RWPE1 (cell line): Measurements from ENCODE around the gene MARS2.

ENCODE experiments used
- CTCF ChIA-PET: fragments of 350-600 bp; sonication (Branson Sonifier 250); formaldehyde crosslinking; extraction: SDS; loops from one replicate; lab custom pipeline; 2021; lab: Yijun Ruan, JAX
- POLR2A ChIA-PET: fragments of 400-600 bp; formaldehyde crosslinking; extraction: SDS; loops from one replicate; lab custom pipeline; 2020; ENCODE audit warnings: antibody characterized with exemption; ENCODE audit not compliant: low non-redundant PET; lab: Yijun Ruan, JAX
- DNase-seq: peaks from one replicate; pipeline ENCODE4 v3.0.0; 2012; ENCODE audit warnings: low spot score
- H3K27ac ChIP-seq: fragments of 450-650 bp; 2 replicates; pipeline ENCODE4 v1.5.1; 2017
- TF ChIP-seq, protein P1 (sequence below): fragments of 450-650 bp; conservative IDR thresholded peaks from 2 replicates; pipeline ENCODE4 v1.5.1; 2017; ENCODE audit warnings: low read depth, mild to moderate bottlenecking

The MARS2 gene

DNA sequence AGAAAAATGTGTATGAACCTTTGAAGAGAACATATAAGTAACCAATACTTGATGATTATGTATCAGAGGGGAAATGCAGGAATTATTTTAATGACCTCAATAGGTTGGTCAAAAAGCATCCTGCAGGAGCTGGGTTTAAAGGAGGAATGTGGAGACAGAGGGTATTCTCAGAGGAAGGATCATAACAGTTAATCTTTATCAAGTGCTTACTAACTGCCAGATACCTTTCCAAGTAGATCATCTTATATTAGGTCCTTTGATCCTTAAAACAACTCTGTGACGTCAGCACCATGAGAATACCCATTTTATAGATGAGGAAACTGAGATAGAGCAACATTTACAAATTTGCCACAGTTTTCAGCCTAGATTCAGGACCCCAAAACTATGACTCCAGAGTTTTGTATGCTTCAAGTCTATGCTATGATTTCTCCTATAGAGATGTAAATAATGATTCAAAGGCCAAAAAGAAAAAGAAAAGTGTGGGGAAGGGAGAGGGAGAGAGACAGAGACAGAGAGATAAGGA is 32.7 kb upstream of the MARS2 start:
- H3K27ac ChIP-seq = no peak overlapping the region
- ChIA-PET CTCF (no interaction called here), POLR2A (no interaction called here)
- TF ChIP-seq, protein P1, sequence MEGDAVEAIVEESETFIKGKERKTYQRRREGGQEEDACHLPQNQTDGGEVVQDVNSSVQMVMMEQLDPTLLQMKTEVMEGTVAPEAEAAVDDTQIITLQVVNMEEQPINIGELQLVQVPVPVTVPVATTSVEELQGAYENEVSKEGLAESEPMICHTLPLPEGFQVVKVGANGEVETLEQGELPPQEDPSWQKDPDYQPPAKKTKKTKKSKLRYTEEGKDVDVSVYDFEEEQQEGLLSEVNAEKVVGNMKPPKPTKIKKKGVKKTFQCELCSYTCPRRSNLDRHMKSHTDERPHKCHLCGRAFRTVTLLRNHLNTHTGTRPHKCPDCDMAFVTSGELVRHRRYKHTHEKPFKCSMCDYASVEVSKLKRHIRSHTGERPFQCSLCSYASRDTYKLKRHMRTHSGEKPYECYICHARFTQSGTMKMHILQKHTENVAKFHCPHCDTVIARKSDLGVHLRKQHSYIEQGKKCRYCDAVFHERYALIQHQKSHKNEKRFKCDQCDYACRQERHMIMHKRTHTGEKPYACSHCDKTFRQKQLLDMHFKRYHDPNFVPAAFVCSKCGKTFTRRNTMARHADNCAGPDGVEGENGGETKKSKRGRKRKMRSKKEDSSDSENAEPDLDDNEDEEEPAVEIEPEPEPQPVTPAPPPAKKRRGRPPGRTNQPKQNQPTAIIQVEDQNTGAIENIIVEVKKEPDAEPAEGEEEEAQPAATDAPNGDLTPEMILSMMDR = no peak
- DNase-seq = no peak

GRCh38 chr2:197673106-197673505 is 32.1 kb upstream of the MARS2 start:
- DNase-seq = no peak
- TF ChIP-seq, protein P1 = no peak
- POLR2A ChIA-PET = no interaction called here
- CTCF ChIA-PET = no interaction called here
- H3K27ac ChIP-seq = no peak overlapping the region

- no peak for DNase-seq
- no peak overlapping the region for H3K27ac ChIP-seq
- CTCF ChIA-PET = no interaction called here
- POLR2A ChIA-PET = no interaction called here
- TF ChIP-seq, protein P1 = no peak
These were observed 31.6 kb upstream of the MARS2 start for GRCh38 chr2:197673606-197674005.

DNA sequence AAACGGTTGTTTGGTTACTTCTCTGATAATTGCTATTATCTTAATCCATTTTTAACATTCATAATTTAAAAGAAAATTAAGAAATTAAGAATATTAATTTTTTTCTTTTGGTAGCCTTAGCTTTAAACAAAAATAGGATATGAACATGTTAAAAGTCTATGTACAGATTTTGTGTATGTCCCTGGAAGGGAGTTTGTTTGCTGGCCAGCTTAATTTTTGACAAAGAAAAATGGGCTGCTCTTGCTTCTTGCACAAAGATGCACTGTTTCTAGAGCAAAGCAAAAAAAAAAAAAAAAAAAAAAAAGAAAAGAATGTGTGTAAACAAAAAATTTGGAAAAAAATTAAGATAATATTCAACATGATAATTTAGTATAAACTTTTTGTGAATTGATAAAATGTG is 31.1 kb upstream of the MARS2 start:
- H3K27ac ChIP-seq = no peak overlapping the region
- ChIA-PET POLR2A (no interaction called here), CTCF (no interaction called here)
- DNase-seq = no peak
- TF ChIP-seq, protein P1 = no peak

DNA sequence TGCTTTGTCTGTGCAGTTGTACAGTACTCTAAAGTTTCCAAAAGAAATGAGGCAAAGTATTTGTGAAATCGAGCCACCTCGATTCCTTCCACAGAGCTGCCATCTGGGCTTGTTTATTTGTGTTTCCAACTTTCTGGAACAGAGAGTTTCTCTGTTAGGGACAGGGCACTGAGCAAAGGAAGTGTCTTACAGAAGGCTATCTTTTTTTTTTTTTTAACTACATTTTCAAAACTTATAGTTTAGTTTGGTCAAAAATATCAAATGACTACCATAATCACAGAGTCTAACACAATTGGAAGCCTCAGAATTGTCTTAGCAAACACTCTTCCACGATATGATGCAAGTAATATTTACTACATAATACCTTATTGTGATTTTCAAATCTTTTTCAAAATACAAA is 30.6 kb upstream of the MARS2 start:
- no peak for DNase-seq
- ChIA-PET CTCF (no interaction called here), POLR2A (no interaction called here)
- TF ChIP-seq, protein P1 = no peak
- H3K27ac ChIP-seq = no peak overlapping the region

DNA sequence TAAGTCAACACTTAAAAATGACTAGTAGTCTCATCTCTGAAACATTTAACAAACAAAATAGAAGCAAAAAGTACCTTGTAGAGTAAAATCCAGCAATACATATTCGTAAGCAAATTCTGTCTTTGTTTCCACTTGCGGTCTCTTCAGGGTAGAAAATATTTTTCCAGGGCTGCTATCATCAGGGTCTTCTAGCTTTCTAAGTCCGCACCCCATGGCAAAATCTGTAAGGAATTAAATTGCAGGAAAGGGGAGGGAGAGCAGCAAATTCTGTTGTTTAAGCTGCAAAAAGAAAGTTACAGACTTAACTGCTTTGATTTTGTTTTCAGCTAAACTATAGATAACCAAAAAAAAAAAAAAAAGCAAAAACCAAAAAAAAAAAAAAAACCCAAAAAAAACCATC is 29.9 kb upstream of the MARS2 start, which contains the start of gene RFTN2:
TSS of gene RFTN2 (minus strand) at position 342 of the 400 bp plus-strand sequence. CDS start at position 213, 129 bp downstream.
- TF ChIP-seq, protein P1 = no peak
- DNase-seq = no peak
- ChIA-PET POLR2A (no interaction called here), CTCF (interaction anchor here (0.6 kb wide), 1 partner anchor 30 kb away, joined by 5 read pairs; no protein-coding TSS in a partner anchor)
- H3K27ac ChIP-seq = no peak within 1 kb of the TSS
